AG09309 (cell line): ENCODE measurements around the gene THSD4.

Experiments
- DNase-seq: peaks from one replicate; pipeline ENCODE4 v3.0.0-alpha.2; 2010; ENCODE audit warnings: low read depth
- H3K4me3 ChIP-seq: 2 replicates; pipeline ENCODE4 v1.5.1; 2011; ENCODE audit warnings: mild to moderate bottlenecking, low read depth, low read length, moderate library complexity; ENCODE audit not compliant: control insufficient read depth
- TF ChIP-seq, protein P1 (sequence below): IDR thresholded peaks from 2 replicates; pipeline ENCODE4 v1.5.1; 2011; ENCODE audit warnings: mild to moderate bottlenecking, low read depth, low read length, inconsistent platforms; ENCODE audit not compliant: insufficient read depth, control insufficient read depth; ENCODE audit errors: missing control alignments

THSD4 gene

DNA sequence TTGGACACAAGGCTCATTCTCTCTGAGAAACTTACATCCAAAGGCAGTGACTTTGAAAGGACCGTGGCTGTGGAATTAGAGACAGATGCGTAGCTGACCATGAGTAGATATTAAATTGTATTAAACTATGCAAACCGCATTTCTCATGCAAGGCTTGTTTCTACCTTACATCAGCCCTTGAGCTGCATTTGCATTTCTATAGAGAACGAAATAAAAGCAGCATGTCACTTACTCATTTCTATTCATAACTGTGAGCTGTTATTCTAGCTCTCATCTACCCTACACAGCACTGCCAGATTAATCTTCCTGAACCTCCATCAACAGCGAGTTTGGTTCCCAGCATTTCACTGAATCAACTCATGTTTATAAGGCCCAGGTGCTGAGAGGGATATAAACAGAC, 72.3 kb downstream of the THSD4 start:
- TF ChIP-seq, protein P1, sequence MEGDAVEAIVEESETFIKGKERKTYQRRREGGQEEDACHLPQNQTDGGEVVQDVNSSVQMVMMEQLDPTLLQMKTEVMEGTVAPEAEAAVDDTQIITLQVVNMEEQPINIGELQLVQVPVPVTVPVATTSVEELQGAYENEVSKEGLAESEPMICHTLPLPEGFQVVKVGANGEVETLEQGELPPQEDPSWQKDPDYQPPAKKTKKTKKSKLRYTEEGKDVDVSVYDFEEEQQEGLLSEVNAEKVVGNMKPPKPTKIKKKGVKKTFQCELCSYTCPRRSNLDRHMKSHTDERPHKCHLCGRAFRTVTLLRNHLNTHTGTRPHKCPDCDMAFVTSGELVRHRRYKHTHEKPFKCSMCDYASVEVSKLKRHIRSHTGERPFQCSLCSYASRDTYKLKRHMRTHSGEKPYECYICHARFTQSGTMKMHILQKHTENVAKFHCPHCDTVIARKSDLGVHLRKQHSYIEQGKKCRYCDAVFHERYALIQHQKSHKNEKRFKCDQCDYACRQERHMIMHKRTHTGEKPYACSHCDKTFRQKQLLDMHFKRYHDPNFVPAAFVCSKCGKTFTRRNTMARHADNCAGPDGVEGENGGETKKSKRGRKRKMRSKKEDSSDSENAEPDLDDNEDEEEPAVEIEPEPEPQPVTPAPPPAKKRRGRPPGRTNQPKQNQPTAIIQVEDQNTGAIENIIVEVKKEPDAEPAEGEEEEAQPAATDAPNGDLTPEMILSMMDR: no peak
- DNase-seq: no peak
- H3K4me3 ChIP-seq: no peak overlapping the region

DNA sequence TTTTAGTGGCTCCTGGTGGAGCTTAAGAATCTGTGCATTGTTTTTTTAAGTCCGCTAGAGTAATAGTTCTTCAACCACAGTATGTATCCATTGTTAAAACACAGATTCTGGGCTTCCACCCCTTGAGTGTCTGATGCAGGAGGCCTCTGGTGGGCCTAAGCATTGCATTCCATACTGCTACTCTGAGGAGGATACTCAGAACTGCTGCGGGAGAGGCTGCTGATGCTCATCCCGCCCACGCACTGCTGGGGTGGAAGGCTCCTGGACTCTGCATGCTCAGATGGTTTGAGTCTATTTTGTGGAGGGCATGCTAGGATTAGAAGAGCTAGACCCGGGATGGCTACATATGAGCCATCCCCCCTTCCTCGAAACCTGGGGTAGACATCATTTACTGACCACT, 74.4 kb downstream of the THSD4 start:
- TF ChIP-seq, protein P1: no peak
- DNase-seq: no peak
- no peak overlapping the region for H3K4me3 ChIP-seq

GRCh38 chr15:71191296-71191695, 76.0 kb downstream of the THSD4 start:
- no peak overlapping the region for H3K4me3 ChIP-seq
- TF ChIP-seq, protein P1: no peak
- peak; percentile 58 for DNase-seq

GRCh38 chr15:71192816-71193215, 77.5 kb downstream of the THSD4 start:
- no peak overlapping the region for H3K4me3 ChIP-seq
- TF ChIP-seq, protein P1: no peak
- no peak for DNase-seq

GRCh38 chr15:71194286-71194685, 79.0 kb downstream of the THSD4 start:
- no peak overlapping the region for H3K4me3 ChIP-seq
- no peak for DNase-seq
- TF ChIP-seq, protein P1: no peak

DNA sequence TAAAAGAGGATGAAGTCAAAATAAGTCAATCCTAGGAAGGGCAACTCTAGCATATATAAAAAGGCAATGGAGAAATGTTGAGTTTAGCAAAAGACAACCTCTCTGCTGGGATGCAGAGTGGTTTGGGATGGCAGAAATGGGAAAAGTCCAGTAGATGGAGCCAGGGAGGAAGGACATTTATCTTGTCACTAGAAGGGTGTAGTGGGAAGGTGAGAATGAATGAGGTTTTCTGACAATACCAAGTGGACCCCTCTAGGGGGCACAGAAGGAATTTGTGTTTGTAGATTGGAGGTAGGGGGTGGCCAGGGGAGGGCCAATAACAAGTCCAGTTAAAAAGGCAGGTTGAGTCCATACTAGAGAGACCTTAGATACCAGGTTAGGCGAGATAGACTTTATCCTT, 80.0 kb downstream of the THSD4 start:
- no peak overlapping the region for H3K4me3 ChIP-seq
- TF ChIP-seq, protein P1: peak; percentile 36
- DNase-seq: no peak

DNA sequence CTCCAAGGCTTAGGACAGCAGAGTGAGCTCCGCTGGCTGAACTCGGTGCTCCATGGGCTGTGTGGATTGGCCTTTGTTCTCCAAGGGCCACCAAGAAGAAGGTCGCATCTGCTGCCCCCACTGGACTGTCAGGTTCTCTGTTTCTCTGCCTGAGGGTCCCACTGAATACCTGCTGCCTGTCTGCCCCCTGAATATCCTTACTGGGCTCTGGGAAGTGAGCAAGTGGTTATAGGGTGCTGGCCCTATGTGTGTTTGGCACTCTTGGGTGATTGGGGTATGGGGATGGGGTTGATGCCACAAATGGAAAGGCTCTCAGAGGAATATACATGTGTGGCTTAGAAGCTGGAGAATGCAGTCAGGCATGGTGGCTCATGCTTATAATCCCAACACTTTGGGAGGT, 82.3 kb downstream of the THSD4 start:
- no peak for DNase-seq
- TF ChIP-seq, protein P1: no peak
- H3K4me3 ChIP-seq: no peak overlapping the region
